SK-N-SH treated with all-trans-retinoic acid at 6 μM for 48 hours (cell line): ENCODE measurements around the gene FBXO7.

ENCODE experiments used
- ATAC-seq: fragments of 200-7000 bp; cut with Tn5 transposase; 3 replicates; pipeline ENCODE4 v1.9.1; 2020; ENCODE audit warnings: mild to moderate bottlenecking, moderate library complexity
- ARNTL ChIP-seq: fragments of 450-650 bp; formaldehyde crosslinking; IDR thresholded peaks from 2 replicates; pipeline ENCODE4 v1.5.0; 2020; ENCODE audit warnings: low read depth, mild to moderate bottlenecking, moderate library complexity, borderline replicate concordance
- BACH2 ChIP-seq: fragments of 250-450 bp; sonication (Bioruptor Pico); IDR thresholded peaks from 2 replicates; pipeline ENCODE4 v1.9.0; 2021; ENCODE audit warnings: mild to moderate bottlenecking, borderline replicate concordance
- CSDC2 ChIP-seq: fragments of 250-450 bp; sonication (Bioruptor Pico); IDR thresholded peaks from 2 replicates; pipeline ENCODE4 v1.5.0; 2020; ENCODE audit warnings: mild to moderate bottlenecking, moderate library complexity
- CSRNP3 ChIP-seq: fragments of 250-450 bp; sonication (Bioruptor Pico); IDR thresholded peaks from 2 replicates; pipeline ENCODE4 v1.5.1; 2021; ENCODE audit warnings: mild to moderate bottlenecking, moderate library complexity
- GLIS3 ChIP-seq: fragments of 250-450 bp; sonication (Bioruptor Pico); IDR thresholded peaks from 2 replicates; pipeline ENCODE4 v1.5.0; 2020; ENCODE audit warnings: mild to moderate bottlenecking, moderate library complexity
- ISL1 ChIP-seq: fragments of 250-450 bp; sonication (Bioruptor Pico); IDR thresholded peaks from 2 replicates; pipeline ENCODE4 v2.1.2; 2022; ENCODE audit warnings: mild to moderate bottlenecking, moderate library complexity
- OSR1 ChIP-seq: fragments of 250-450 bp; sonication (Bioruptor Pico); IDR thresholded peaks from 2 replicates; pipeline ENCODE4 v1.8.0; 2022; ENCODE audit warnings: moderate library complexity, mild to moderate bottlenecking, inconsistent platforms
- PATZ1 ChIP-seq: fragments of 250-450 bp; sonication (Bioruptor Pico); IDR thresholded peaks from 2 replicates; pipeline ENCODE4 v1.8.0; 2020; ENCODE audit warnings: mild to moderate bottlenecking, moderate library complexity, borderline replicate concordance
- PPARA ChIP-seq: fragments of 250-450 bp; sonication (Bioruptor Pico); IDR thresholded peaks from 2 replicates; pipeline ENCODE4 v1.5.0; 2020; ENCODE audit warnings: mild to moderate bottlenecking, borderline replicate concordance
- RARB ChIP-seq: fragments of 250-450 bp; sonication (Bioruptor Pico); IDR thresholded peaks from 2 replicates; pipeline ENCODE4 v1.8.0; 2021; ENCODE audit warnings: mild to moderate bottlenecking, moderate library complexity
- SNAI2 ChIP-seq: fragments of 250-450 bp; sonication (Bioruptor Pico); IDR thresholded peaks from 2 replicates; pipeline ENCODE4 v1.5.0; 2020; ENCODE audit warnings: mild to moderate bottlenecking, moderate library complexity
- TCF4 ChIP-seq: fragments of 250-450 bp; sonication (Bioruptor Pico); IDR thresholded peaks from 2 replicates; pipeline ENCODE4 v1.8.0; 2021; ENCODE audit warnings: mild to moderate bottlenecking, moderate library complexity, borderline replicate concordance
- TOX ChIP-seq: fragments of 250-450 bp; sonication (Bioruptor Pico); IDR thresholded peaks from 2 replicates; pipeline ENCODE4 v1.8.0; 2021; ENCODE audit warnings: mild to moderate bottlenecking, moderate library complexity, borderline replicate concordance
- TSHZ2 ChIP-seq: fragments of 250-450 bp; sonication (Bioruptor Pico); IDR thresholded peaks from 2 replicates; pipeline ENCODE4 v1.5.0; 2020; ENCODE audit warnings: mild to moderate bottlenecking, moderate library complexity
- ZC3H10 ChIP-seq: fragments of 250-450 bp; sonication (Bioruptor Pico); IDR thresholded peaks from 2 replicates; pipeline ENCODE4 v1.5.1; 2021; ENCODE audit warnings: mild to moderate bottlenecking, moderate library complexity
- ZFP3 ChIP-seq: fragments of 250-450 bp; sonication (Bioruptor Pico); IDR thresholded peaks from 2 replicates; pipeline ENCODE4 v1.5.0; 2020; ENCODE audit warnings: mild to moderate bottlenecking, moderate library complexity
- ZFP30 ChIP-seq: fragments of 450-650 bp; formaldehyde crosslinking; IDR thresholded peaks from 2 replicates; pipeline ENCODE4 v1.5.0; 2022; ENCODE audit warnings: mild to moderate bottlenecking, moderate library complexity
- ZNF565 ChIP-seq: fragments of 450-650 bp; formaldehyde crosslinking; conservative IDR thresholded peaks from 2 replicates; pipeline ENCODE4 v1.5.0; 2020; ENCODE audit warnings: low read depth, mild to moderate bottlenecking, moderate library complexity
- ZNF70 ChIP-seq: fragments of 450-650 bp; formaldehyde crosslinking; IDR thresholded peaks from 2 replicates; pipeline ENCODE4 v1.5.0; 2020; ENCODE audit warnings: mild to moderate bottlenecking, moderate library complexity
- ZNF8 ChIP-seq: fragments of 450-650 bp; formaldehyde crosslinking; IDR thresholded peaks from 2 replicates; pipeline ENCODE4 v1.5.0; 2020; ENCODE audit warnings: mild to moderate bottlenecking, moderate library complexity
- TF ChIP-seq, protein P1 (sequence below): fragments of 250-450 bp; sonication (Bioruptor Pico); IDR thresholded peaks from 2 replicates; pipeline ENCODE4 v1.8.0; 2021; ENCODE audit warnings: low read depth, mild to moderate bottlenecking, moderate library complexity, borderline replicate concordance

Gene FBXO7

DNA sequence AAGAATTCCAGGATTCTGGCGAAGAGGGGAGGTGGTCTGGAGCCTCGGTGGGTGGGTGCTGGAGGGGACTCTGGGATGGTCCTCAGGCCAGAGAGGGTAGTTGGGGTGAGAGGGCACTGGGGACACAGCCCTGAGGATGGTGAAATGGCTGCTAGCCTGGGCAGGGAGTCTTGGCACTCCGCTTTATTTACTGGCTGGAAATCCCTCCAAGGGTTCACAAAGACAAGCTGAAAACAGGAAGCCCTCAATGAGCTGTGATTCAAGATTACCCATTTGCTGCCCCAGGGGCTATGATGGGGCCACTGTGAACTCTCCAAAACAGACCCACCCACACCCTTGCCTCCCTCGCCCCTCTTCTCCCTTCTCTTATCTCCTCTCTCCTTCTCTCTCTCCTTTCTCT lies 71.9 kb downstream of the FBXO7 start:
- ATAC-seq = no peak
- TF ChIP-seq SNAI2 (CRISPR knock-in tag) (no peak), ZFP3 (CRISPR knock-in tag) (no peak), CSRNP3 (no peak), TCF4 (CRISPR knock-in tag) (no peak), ZNF70 (CRISPR knock-in tag) (no peak), ZNF8 (no peak), ARNTL (no peak), TOX (no peak)
- TF ChIP-seq, all 23 proteins: peak for 0

DNA sequence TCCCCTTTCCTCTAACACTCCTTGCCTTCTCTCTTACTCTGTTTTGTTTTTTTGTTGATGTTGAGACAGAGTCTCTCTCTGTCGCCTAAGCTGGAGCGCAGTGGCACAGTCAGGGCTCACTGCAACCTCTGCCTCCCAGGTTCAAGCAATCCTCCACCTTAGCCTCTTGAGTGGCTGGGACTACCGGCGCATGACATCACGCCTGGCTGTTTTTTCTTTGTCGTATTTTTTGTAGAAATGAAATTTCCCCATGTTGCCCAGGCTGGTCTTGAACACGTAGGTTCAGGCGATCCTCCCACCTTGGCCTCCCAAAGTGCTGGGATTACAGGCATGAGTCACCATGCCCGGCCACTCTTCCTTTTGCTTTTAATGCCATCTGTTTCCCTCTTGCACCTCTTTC lies 72.3 kb downstream of the FBXO7 start:
- TF ChIP-seq CSDC2 (CRISPR knock-in tag) (no peak), RARB (CRISPR knock-in tag) (no peak), ZNF565 (CRISPR knock-in tag) (no peak), SNAI2 (CRISPR knock-in tag) (no peak), GLIS3 (CRISPR knock-in tag) (no peak), ARNTL (no peak), TOX (no peak), CSRNP3 (no peak), ZC3H10 (CRISPR knock-in tag) (no peak), OSR1 (no peak), ZNF8 (no peak), ZFP30 (CRISPR knock-in tag) (no peak), ISL1 (CRISPR knock-in tag) (no peak), BACH2 (CRISPR knock-in tag) (no peak), ZNF70 (CRISPR knock-in tag) (no peak)
- TF ChIP-seq, protein P1, sequence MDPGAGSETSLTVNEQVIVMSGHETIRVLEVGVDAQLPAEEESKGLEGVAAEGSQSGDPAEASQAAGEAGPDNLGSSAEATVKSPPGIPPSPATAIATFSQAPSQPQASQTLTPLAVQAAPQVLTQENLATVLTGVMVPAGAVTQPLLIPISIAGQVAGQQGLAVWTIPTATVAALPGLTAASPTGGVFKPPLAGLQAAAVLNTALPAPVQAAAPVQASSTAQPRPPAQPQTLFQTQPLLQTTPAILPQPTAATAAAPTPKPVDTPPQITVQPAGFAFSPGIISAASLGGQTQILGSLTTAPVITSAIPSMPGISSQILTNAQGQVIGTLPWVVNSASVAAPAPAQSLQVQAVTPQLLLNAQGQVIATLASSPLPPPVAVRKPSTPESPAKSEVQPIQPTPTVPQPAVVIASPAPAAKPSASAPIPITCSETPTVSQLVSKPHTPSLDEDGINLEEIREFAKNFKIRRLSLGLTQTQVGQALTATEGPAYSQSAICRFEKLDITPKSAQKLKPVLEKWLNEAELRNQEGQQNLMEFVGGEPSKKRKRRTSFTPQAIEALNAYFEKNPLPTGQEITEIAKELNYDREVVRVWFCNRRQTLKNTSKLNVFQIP (CRISPR knock-in tag) = no peak
- TF ChIP-seq, all 23 proteins: peak for 0
- no peak for ATAC-seq

GRCh38 chr22:32548039-32548438 lies 73.4 kb downstream of the FBXO7 start:
- no peak for TF ChIP-seq TSHZ2 (CRISPR knock-in tag)
- no peak for TF ChIP-seq OSR1
- TF ChIP-seq ZNF8 = no peak
- TF ChIP-seq PPARA (CRISPR knock-in tag) = no peak
- no peak for TF ChIP-seq ARNTL
- no peak for TF ChIP-seq GLIS3 (CRISPR knock-in tag)
- no peak for TF ChIP-seq PATZ1 (CRISPR knock-in tag)
- TF ChIP-seq ZFP30 (CRISPR knock-in tag) = no peak
- no peak for TF ChIP-seq ZFP3 (CRISPR knock-in tag)
- TF ChIP-seq ZNF70 (CRISPR knock-in tag) = no peak
- no peak for TF ChIP-seq CSRNP3
- no peak for TF ChIP-seq TCF4 (CRISPR knock-in tag)
- TF ChIP-seq TOX = no peak
- TF ChIP-seq SNAI2 (CRISPR knock-in tag) = no peak
- TF ChIP-seq, all 23 proteins: peak for 0
- no peak for ATAC-seq
